GM12891 (cell line): ENCODE measurements around the gene CCNH.
A peak's percentile ranks its signal among the peaks of the same experiment; 100 is the strongest.

Source experiments
- DNase-seq: peaks from one replicate; pipeline ENCODE4 v3.0.0; 2011; ENCODE audit warnings: low spot score; ENCODE audit not compliant: insufficient read length
- FAIRE-seq: peaks from 2 replicates; lab custom pipeline; 2011; peaks lifted over from hg19 to GRCh38; lab: Jason Lieb, UNC
- PAX5 ChIP-seq: IDR thresholded peaks from 2 replicates; pipeline ENCODE4 v1.6.1; 2011; ENCODE audit warnings: low read length, moderate library complexity, mild to moderate bottlenecking; ENCODE audit not compliant: insufficient read depth, severe bottlenecking
- POLR2A ChIP-seq: IDR thresholded peaks from 2 replicates; pipeline ENCODE4 v1.6.1; 2011; ENCODE audit warnings: low read depth, low read length, control low read depth
- POLR2AphosphoS5 ChIP-seq: IDR thresholded peaks from 2 replicates; pipeline ENCODE4 v1.6.1; 2011; ENCODE audit warnings: low read depth, low read length, control low read depth
- POU2F2 ChIP-seq: IDR thresholded peaks from 2 replicates; pipeline ENCODE4 v1.6.1; 2011; ENCODE audit warnings: low read depth, mild to moderate bottlenecking, control low read depth, low read length, moderate library complexity
- SPI1 ChIP-seq: IDR thresholded peaks from 2 replicates; pipeline ENCODE4 v1.6.1; 2011; ENCODE audit warnings: low read depth, low read length, control low read depth
- TAF1 ChIP-seq: IDR thresholded peaks from 2 replicates; pipeline ENCODE4 v1.6.1; 2011; ENCODE audit warnings: low read depth, low read length, control low read depth

The CCNH gene

GRCh38 chr5:87404359-87404758 lies 8.4 kb downstream of the CCNH start:
- TF ChIP-seq POU2F2 (no peak), SPI1 (no peak), POLR2AphosphoS5 (no peak), PAX5 (no peak), POLR2A (no peak)
- FAIRE-seq (no peak), DNase-seq (no peak)

- TF ChIP-seq POLR2AphosphoS5 (no peak), POLR2A (no peak), SPI1 (no peak), PAX5 (no peak), TAF1 (no peak), POU2F2 (no peak)
- no peak for DNase-seq
- FAIRE-seq, result no peak
These were observed 8.8 kb downstream of the CCNH start for GRCh38 chr5:87403899-87404298.

- DNase-seq (no peak), FAIRE-seq (no peak)
- no peak for TF ChIP-seq POLR2A
- TF ChIP-seq PAX5, result no peak
- TF ChIP-seq POLR2AphosphoS5, result no peak
- no peak for TF ChIP-seq POU2F2
- TF ChIP-seq SPI1, result no peak
- TF ChIP-seq TAF1, result no peak
These were observed 9.3 kb downstream of the CCNH start for GRCh38 chr5:87403409-87403808.

GRCh38 chr5:87401626-87402025 lies 11.1 kb downstream of the CCNH start:
- FAIRE-seq (no peak), DNase-seq (no peak)
- TF ChIP-seq POLR2AphosphoS5 (no peak), SPI1 (no peak), PAX5 (no peak), POLR2A (no peak), POU2F2 (no peak), TAF1 (no peak)

- FAIRE-seq, result no peak
- TF ChIP-seq PAX5 (no peak), SPI1 (no peak), POU2F2 (no peak), POLR2A (no peak), TAF1 (no peak), POLR2AphosphoS5 (no peak)
- no peak for DNase-seq
These were observed 12.3 kb downstream of the CCNH start for GRCh38 chr5:87400305-87400899.

- FAIRE-seq, result no peak
- TF ChIP-seq SPI1, result no peak
- no peak for DNase-seq
These were observed 13.0 kb downstream of the CCNH start for GRCh38 chr5:87399720-87400119.

GRCh38 chr5:87398981-87399614 lies 13.6 kb downstream of the CCNH start:
- TF ChIP-seq TAF1 (no peak), PAX5 (no peak), POU2F2 (no peak), POLR2A (no peak), SPI1 (no peak), POLR2AphosphoS5 (no peak)
- DNase-seq (no peak), FAIRE-seq (peak; percentile 43)

GRCh38 chr5:87394411-87395165 lies 18.1 kb downstream of the CCNH start:
- FAIRE-seq (no peak), DNase-seq (no peak)
- no peak for TF ChIP-seq SPI1
- TF ChIP-seq POLR2AphosphoS5, result no peak
- no peak for TF ChIP-seq TAF1
- no peak for TF ChIP-seq PAX5
- TF ChIP-seq POU2F2, result no peak
- TF ChIP-seq POLR2A, result no peak

GRCh38 chr5:87393331-87393730 lies 19.4 kb downstream of the CCNH start:
- no peak for TF ChIP-seq POLR2AphosphoS5
- no peak for TF ChIP-seq PAX5
- no peak for TF ChIP-seq SPI1
- no peak for TF ChIP-seq TAF1
- TF ChIP-seq POLR2A, result no peak
- TF ChIP-seq POU2F2, result no peak
- no peak for FAIRE-seq
- DNase-seq, result no peak
